Psoas muscle (tissue), 8 donors: ENCODE results near the gene AVPR2. TPM values are rescaled to one million over a fixed set of nuclear protein-coding genes. Genes with fewer than 3 reads are reported as not detected.
A peak's percentile ranks its signal among the peaks of the same experiment; 100 is the strongest.

Experiments used
- ATAC-seq, 4 donors: fragments of 200-7000 bp; cut with Tn5 transposase; one replicate each; pipeline ENCODE4 v1.9.1; 2020; ENCODE audit warnings: moderate library complexity in 3 of 4, mild to moderate bottlenecking in 2 of 4
- DNase-seq, 2 donors: peaks; one replicate each; pipeline ENCODE4 v3.0.0-alpha.2; 2020
- H3K27ac ChIP-seq: fragments of 200-600 bp; one replicate; pipeline ENCODE4 v1.8.0; 2022
- H3K27me3 ChIP-seq, 3 donors: fragments of 200-600 bp in 1 of 3; one replicate each; pipeline versions ENCODE4 v1.6.1 to v1.8.0; 2013 to 2022; ENCODE audit warnings: low read length in 2 of 3, mild to moderate bottlenecking in 2 of 3, moderate library complexity in 1 of 3; ENCODE audit not compliant: insufficient read depth in 3 of 3
- H3K36me3 ChIP-seq, 2 donors: fragments of 200-600 bp in 1 of 2; one replicate each; pipeline versions ENCODE4 v1.6.1 to v1.8.0; 2013 to 2022; ENCODE audit warnings: low read depth in 1 of 2, mild to moderate bottlenecking in 1 of 2, moderate library complexity in 1 of 2; ENCODE audit not compliant: insufficient read depth in 1 of 2
- H3K4me1 ChIP-seq: fragments of 200-600 bp; one replicate; pipeline ENCODE4 v1.8.0; 2022
- H3K4me3 ChIP-seq: fragments of 200-600 bp; one replicate; pipeline ENCODE4 v1.8.0; 2022; ENCODE audit warnings: mild to moderate bottlenecking
- H3K9me3 ChIP-seq: fragments of 200-600 bp; one replicate; pipeline ENCODE4 v1.8.0; 2022
- WGBS, 3 donors: extraction: QIAGEN DNeasy Blood & Tissue Kit; methylation state at CpG; one replicate each; pipeline versions ENCODE4 v1.1.6 to v1.1.7; 2013; 5-methylcytosine and 5-hydroxymethylcytosine counted together
- intact Hi-C, 2 donors: fragments of 100-400 bp; cut with DNase I; formaldehyde crosslinking; loops; one replicate each; pipeline versions ENCODE4 v1.11.0 to v1.14.2; 2022
- polyA plus RNA-seq, 3 donors: library from polyadenylated mRNA; stranded (reverse); fragments of 200-250 nt; gene quantifications; one replicate each; pipeline ENCODE4 v1.2.3, GENCODE V29; 2013
- total RNA-seq, 4 donors: library from RNA; stranded (reverse); fragmentation: NEBNext Ultra II Directional in 2 of 4; extraction: Animal tissue kit (Norgen Biotek cat#: 25700) in 2 of 4; gene quantifications; one replicate each; pipeline versions ENCODE4 v1.2.1 to v1.2.4, GENCODE V29; 2021 to 2023
- TF ChIP-seq, protein P1 (sequence below): fragments of 200-600 bp; IDR thresholded peaks from one replicate; pipeline ENCODE4 v1.8.0; 2022; ENCODE audit warnings: antibody characterized with exemption
- donor health status: healthy with polysubstance abuse.
- donor health status: DM: no; HTN: no; CAD: no; lungs with moderate emphysema.
- donor health status: Bipolar disorder and iron deficiency.
- donor health status: healthy.
- donor health status: DM: yes; HTN: yes; CAD: no.
- donor health status: DM: no; HTN: no; CAD: no.
- donor health status: DM: no; HTN: no; CAD: no.
- donor health status: DM: yes; HTN: yes; CAD: no.

Gene AVPR2
- total and polyA plus RNA-seq, 7 donors = 1.3 to 4.8 (median 2.1) TPM

DNA sequence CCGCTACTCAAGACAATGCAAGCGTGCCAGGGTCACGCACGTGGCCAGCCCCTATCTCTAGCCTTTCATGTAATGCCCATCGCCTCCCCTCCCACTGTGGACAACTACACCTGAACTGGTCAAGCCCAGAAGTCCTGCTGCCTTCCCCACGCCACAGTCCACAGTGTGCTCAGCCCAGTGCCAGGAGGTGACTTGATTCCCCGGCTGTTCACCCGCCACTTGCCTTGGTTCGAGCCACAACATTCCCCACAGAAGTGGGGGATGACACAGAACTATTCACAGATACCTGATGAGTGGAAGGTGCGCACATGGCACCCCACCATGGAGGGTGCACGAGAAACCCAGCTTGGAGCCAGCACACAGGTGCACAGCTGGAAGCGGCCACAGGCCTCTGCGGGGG is 14.8 kb downstream of the AVPR2 start:
- no peaks in the 10 kb centered on the region for H3K9me3 ChIP-seq
- 90 to 95% (median 94%) methylated on average over 13 of the region's 13 CpGs for WGBS, 3 donors
- no peak overlapping the region for H3K4me3 ChIP-seq
- peaks cover 15% of the 10 kb centered on the region for H3K4me1 ChIP-seq
- H3K27me3 ChIP-seq = peaks cover 0 to 7% (median 0%) of the 10 kb centered on the region in 3 donors
- H3K27ac ChIP-seq = no peak overlapping the region
- ATAC-seq (no peak), DNase-seq (no peak)
- TF ChIP-seq, protein P1, sequence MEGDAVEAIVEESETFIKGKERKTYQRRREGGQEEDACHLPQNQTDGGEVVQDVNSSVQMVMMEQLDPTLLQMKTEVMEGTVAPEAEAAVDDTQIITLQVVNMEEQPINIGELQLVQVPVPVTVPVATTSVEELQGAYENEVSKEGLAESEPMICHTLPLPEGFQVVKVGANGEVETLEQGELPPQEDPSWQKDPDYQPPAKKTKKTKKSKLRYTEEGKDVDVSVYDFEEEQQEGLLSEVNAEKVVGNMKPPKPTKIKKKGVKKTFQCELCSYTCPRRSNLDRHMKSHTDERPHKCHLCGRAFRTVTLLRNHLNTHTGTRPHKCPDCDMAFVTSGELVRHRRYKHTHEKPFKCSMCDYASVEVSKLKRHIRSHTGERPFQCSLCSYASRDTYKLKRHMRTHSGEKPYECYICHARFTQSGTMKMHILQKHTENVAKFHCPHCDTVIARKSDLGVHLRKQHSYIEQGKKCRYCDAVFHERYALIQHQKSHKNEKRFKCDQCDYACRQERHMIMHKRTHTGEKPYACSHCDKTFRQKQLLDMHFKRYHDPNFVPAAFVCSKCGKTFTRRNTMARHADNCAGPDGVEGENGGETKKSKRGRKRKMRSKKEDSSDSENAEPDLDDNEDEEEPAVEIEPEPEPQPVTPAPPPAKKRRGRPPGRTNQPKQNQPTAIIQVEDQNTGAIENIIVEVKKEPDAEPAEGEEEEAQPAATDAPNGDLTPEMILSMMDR = no peak
- H3K36me3 ChIP-seq = no peaks in the 10 kb centered on the region
- intact Hi-C loops = no loop called here

DNA sequence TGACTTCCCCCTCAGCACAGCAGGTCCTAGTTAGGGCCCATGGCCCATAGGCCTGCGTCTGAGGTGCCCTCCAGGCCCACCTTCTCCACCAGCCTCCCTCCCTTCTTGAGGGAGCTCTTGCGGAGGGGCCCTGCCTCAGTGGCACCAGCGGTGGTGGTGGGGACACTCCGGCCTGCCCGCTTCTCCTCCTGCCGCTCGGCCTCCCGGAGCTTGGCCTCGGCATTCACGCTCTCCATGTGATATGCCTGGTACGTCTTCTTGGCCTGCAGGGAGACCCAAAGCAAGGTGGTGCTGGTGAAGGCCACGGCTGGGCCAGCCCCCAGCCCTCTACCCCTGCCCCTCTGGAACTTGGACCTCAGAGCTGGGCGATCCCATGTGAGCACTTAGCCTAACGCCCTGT is 16.1 kb downstream of the AVPR2 start:
- DNase-seq (no peak), ATAC-seq (no peak)
- Histone ChIP-seq H3K9me3 (no peaks in the 10 kb centered on the region), H3K36me3 (no peaks in the 10 kb centered on the region), H3K4me3 (no peak overlapping the region), H3K27ac (no peak overlapping the region), H3K4me1 (peaks cover 15% of the 10 kb centered on the region), H3K27me3 (peaks cover 0 to 7% (median 0%) of the 10 kb centered on the region in 3 donors)
- intact Hi-C loops = no loop called here
- WGBS, 3 donors = 86 to 97% (median 93%) methylated on average over 12 to 14 of the region's 14 CpGs
- TF ChIP-seq, protein P1 = no peak

DNA sequence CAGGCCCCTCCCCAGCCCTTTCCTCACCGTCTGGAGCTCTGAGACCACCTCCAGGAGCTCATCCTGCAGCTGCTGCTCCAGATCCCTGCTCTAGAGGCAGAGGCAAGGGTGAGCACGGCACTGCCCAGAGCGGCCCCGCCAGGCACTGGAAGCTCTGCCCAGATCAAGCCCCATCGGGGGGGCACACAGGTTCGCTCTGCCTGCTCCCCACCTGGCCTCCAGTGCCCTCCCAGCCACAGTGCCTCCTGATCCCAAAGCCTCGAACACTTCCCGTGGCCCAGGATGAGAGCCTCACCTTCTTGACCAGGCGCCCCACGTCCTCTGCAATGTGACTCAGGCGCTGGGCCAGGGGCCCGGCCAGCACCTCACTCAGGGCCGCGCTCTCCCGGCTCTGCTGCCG is 16.6 kb downstream of the AVPR2 start:
- Histone ChIP-seq H3K36me3 (no peaks in the 10 kb centered on the region), H3K27me3 (peaks cover 0 to 7% (median 0%) of the 10 kb centered on the region in 3 donors), H3K27ac (no peak overlapping the region), H3K4me1 (peaks cover 15% of the 10 kb centered on the region), H3K4me3 (peak overlapping the region; percentile 7), H3K9me3 (no peaks in the 10 kb centered on the region)
- intact Hi-C loops = no loop called here
- DNase-seq = no peak
- 24 to 62% (median 45%) methylated on average over 7 to 16 of the region's 16 CpGs for WGBS, 3 donors
- TF ChIP-seq, protein P1 = no peak
- no peak for ATAC-seq

DNA sequence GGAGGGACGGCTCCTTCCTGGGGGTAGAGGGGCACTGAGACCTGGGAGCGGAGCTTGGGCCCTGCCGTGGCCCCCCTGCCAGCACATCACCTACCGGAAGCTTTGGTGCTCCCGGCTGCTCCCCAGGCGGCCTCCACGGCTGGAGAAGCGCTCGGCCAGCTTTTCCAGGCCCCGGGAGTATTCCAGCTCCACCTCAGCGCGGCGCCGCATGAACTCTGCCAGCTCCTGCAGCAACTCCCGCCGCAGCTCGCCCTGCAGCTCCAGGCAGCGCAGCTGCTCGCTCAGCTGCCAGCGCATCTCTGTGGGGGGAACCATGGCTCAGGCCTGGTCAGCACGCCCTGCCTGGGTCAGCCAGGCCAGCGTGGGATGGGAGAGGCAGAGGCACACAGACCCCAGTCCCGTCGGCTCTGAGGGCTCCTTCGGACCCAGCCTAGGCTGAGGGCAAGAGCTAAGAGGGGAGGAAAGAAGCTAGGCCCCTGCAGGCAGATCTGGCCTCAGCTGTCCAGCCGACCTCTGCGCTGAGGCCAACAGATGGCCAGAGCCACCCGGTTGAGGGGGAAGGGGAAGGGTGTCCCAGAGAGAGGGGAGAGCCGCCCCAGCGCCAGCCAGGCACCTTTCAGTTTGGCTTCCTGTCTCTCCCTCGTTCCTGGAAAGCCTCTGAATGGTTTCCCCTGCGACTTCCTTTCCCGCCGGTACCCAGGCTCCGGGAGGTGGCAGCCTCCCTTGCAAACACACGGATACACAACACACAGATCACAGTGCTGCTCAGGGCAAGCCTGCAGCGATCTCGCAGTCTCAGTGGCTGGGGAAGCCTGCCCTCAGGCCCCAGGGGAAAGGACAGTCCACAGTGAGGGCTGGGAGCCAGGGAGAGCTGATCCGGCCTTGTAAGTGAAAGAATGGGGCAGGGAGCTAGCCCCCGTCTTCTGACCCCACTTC is 17.3 kb downstream of the AVPR2 start:
- no peak overlapping the region for H3K27ac ChIP-seq

More for the DNA sequence above, 17.3 kb downstream of the AVPR2 start:
- H3K9me3 ChIP-seq = no peaks in the 10 kb centered on the region
- WGBS, 3 donors = 13 to 46% (median 22%) methylated on average over 10 to 40 of the region's 40 CpGs
- intact Hi-C loops = no loop called here
- TF ChIP-seq, protein P1 = no peak
- peak in 2 of 4 donors; percentile 11 to 22 for ATAC-seq
- no peaks in the 10 kb centered on the region for H3K36me3 ChIP-seq
- no peak for DNase-seq
- H3K4me3 ChIP-seq = peak overlapping the region; percentile 7
- H3K4me1 ChIP-seq = peaks cover 20% of the 10 kb centered on the region
- H3K27me3 ChIP-seq = peaks cover 0 to 7% (median 0%) of the 10 kb centered on the region in 3 donors
